NCI-H1436 treated with DMSO at 0.1 percent for 48 hours (cell line): ENCODE measurements around the gene PDLIM5.
"Not testable (repeated sequence)": the region's sequence is repeated elsewhere in the genome, so short reads cannot be mapped to it uniquely, and the experiment has no call there.

Source experiments
- DNase-seq: peaks from one replicate; lab custom pipeline; 2025; lab: John Stamatoyannopoulos, UW

Gene PDLIM5

DNA sequence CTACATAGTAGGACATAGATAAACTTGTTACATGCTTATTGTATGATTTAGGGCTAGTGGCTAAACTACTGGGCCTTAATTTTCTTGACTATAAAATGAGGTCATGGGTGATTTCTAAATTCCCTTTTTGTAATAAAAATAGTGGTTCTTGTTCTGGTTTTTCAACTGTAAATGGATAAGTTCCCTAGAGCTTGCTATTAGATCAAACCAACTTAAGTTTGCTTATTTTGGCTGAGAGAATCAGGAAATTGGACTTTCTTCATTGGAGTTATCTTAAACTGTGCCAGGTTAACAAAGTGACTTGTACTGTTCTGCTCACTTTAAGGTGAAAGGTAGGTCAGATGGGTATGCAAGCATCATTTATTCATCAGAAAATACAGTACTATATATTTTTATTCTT is 78.3 kb downstream of the PDLIM5 start:
- no peak for DNase-seq

DNA sequence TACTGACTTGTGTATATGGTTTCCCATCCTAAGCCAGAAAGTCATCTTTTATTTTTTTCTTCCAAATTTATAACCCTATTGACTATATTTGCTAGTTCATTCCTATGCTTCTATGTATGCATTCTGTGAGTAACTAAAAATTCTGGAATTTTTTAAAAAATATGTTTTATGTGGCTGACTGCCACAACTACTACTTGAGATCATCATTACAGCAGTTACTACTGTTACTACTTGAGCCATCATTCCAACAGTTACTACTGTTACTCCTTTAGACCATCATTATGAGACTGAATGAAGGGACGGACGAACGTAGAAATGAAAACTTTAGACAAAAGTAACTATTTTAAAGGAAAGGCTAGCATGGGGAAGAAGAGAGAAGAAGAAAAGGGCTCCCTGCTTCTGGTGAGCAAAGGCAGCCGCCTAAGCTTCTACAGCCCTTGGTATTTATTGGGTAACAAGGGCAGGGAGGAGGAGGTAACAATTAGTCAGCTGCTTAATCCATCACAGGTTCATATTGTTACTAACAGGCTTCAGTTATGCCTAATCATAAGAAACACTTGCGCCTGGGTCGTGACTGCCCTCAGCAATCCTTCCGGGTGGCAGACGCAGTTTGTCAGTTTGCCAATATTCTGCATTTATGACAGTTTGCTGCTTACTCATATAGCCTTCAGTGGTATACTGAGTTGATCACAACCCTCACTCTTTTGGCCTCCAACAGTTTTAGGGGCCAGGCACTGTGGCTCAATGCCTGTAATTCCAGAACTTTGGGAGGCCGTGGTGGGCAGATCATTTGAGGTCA is 80.4 kb downstream of the PDLIM5 start:
- no peak for DNase-seq

DNA sequence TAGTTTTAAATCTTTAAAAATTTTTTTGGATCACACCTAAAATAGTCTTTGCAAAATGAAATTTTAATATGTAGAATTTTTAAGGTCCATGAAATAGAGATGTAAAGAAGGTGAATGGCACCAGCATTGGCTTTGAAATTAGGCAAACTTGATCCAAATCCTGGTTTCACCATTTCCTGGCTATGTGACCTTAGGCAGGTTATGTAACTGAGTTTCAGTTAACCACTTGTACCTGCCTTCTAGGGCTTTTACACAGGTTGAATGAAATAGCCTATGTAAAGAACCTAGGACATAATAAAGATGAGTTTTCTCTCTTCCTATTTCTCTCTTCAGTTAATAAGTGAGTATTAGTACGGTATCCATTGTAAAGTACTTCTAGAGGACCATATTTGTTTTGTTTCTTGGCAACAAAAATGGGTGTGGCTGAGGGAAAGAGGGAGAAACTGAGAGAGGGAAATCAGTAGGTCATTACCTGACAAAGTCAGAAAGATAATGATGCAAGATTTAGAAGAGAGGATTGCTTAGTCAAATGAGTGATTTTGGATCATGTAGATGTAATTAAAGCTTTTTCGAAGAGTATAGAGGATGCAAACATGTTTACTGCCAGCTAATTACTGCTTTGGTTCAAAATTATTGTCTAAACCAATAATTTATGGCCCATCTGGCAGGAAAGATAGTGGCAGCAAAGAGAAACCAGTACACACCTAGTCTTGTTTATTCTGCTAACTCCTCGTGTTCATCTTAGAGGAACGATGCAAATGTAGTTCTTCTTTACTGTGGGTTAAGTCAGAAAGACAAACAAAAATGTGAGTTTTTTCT is 81.9 kb downstream of the PDLIM5 start:
- no peak for DNase-seq

DNA sequence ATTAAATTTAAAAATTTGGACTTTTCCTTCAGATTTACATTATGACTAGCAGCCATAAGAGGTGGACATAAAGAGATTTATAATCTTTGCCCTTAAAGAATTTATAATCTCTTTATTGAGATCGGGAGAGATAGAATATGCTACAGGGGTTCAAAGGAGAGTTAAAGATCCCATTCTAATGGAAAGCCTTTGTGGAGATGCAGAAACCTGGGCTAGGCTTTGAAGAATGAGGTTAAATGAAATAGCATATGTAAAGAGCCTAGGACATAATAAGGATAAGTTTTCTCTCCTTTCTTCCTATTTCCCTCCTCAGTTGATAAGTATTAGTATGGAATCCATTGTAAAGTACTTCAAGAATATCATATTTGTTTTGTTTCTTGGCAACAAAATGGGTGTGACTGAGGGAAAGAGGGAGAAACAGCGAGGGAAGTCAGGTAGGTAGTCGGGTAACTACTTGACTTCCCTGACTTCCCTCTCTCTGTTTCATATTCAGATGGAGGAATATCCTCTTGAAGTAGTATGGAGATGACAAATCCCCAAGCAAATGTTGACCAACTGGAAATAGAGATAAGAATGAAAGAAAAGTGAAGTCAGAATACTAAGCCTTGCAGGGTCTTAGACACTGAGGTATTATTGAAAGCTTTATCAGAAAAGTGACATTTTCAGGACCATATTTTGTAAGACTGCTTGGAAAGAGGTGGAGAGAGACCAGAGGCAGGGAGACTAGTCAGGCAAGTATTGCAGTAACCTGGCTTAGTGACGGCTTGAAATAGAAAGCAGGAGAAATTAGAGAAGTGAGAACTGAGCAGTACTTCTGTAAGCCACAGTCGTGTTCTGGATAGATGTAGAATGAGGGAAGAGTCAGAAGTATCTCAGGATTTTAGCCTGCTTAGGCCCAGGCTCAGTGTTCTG is 82.9 kb downstream of the PDLIM5 start:
- no peak for DNase-seq

DNA sequence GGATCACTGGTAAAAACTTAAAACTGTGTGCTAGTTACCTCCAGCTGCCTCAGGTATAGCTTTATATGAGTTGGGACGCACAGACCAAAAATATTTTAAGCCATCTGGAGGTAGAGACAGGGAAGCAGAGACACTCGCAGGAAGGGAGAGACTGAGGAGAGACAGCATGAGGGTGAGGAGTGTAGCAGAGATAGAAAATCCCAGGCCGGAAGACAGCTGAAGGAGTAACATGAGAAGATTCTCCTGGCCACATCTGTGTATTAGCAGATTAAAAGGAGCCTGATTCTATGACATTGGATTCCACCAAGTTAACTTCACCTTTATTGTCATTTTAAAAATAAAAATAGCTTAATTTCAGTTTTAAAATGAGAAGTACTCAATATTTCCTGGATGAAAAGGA is 84.3 kb downstream of the PDLIM5 start:
- no peak for DNase-seq

DNA sequence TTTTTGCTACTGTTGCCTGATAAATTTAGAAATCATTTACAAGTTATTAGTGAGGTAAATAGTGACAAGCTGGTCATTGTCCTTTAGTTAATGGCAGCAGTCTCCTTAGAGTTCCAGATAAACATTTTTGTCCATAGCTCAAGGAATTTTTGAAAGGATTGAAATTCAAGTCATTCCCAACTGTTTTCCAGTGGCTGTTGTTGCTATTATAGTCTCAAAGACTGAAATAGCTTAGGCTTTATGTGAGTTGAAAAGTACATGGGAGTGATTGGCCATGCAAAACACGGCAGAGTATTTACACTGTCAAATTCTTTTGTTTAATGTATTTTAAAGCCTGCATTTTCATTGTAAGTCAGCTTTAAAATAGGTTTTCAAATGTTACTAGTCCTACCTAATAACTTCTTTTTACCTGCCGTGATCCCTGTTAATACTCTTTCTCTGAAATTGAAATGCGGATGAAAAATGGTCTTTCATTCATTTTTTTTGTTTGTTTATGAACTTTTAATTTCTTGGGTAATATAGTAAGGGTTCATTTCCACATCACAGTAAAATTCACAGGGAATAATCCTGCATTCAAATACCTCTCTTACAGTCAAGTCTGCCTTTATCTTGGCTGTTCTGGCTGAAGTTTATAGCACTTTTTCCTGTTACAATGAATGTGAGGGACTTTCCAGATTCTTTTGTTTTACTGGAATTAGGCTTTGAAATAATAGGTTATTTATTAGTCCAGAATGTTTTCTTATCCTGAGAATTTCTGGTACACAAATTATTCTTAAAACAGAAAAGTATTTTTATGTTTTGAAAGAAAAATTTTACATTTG is 85.1 kb downstream of the PDLIM5 start:
- DNase-seq, result no peak

DNA sequence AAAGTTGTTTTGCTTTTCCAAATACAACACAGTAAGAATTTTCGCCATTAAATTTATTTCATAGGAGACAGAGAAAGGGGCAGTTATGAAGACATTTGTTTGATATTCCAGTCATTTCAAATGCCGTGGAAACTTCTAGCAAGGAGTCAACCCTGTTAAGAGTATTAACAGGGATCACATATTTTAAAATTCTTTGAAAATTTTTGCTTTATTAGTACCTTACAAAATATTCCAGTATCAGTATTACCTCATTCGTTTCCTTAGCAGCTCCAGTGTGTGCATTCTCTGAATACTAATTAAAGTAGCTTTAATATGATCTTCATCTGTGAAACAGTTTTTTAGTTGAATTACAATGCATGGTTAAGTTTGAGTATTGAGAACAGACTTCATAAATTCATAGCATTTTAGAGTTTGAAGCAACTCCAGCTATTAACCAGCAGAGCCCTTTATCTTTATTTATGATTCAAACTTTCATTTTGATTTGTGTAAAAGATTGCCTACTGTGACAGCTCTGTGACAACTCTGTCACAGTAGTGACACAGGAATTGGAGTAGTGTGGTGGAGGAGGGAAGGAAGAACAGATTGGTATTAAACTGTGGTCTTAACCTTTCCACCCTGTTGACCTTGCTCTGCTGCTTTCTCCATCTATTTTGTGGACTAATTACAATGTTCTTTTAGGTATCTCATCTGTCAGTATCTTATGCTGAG is 86.3 kb downstream of the PDLIM5 start:
- DNase-seq, result no peak

DNA sequence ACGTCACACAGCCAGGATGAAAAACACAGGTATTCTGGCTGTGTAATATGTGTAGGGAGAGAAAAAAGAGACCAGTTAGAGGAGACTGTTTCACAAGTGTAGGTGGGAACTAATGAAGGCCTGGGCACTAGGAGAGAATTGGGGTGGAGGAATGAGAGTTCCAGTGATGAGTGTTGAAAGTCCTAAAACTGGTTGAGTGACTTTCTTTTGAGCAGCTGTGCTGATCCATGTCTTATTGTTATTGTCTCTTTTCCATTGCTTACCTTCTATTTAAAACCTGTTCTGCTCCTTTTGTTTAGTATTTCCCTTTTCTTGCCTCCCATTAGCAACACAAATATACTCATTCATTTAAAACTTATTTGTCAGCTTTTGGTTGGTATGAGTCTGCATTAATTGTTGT is 88.7 kb downstream of the PDLIM5 start:
- no peak for DNase-seq

DNA sequence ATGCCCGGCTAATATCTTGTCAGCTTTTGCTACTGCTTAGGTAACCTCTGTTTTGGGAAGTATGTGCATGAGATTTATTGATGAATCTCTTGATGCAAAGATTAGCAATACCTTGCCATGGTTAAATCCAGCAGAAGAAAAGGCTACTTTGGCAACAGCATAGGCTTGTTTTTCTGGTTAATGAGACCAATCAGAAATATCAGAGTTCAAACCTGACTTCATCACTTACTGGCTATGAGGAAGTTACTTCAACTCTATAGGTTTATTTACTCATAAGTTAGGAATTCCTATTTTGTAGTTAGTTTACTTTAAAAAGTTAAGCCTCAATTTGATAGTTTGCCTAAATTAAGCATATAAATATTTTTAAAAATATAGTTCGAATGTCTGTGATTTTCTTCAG is 93.1 kb downstream of the PDLIM5 start:
- no peak for DNase-seq

DNA sequence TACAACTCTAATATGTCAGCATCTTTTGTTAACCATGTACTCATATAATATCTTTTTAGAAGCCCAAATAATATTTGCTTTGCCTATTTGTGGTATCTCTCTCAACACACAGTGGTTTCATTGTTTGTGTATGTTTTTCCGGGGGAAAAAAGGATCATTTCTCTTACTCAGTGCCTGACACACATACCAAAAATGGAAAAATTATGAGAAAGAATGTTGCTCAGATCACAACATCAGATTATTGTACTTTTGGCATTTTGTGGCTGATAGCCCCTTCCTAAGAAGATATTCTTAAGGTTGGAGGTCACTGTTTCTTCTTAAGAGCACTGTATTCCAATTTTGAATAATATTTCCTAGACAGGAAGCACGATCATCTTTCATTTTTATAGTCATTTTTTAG is 93.6 kb downstream of the PDLIM5 start:
- no peak for DNase-seq

DNA sequence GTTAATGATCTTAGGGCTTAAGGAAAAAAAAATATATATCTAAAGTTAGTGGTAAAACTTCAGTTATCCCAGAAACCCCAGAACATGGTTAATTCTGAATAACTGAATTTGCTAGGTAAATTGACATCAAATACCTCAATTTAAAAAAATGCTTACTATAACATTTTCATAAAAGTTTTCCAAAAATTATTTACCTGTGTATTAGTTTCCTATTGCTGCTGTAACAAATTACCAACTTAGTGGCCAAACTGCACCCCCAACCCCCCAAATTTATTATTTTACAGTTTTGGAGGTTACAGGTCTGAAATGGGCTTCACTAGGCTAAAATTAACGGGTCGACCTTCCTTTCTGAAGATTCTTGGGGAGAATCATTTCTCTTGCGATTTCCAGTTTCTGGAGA is 95.2 kb downstream of the PDLIM5 start:
- no peak for DNase-seq

DNA sequence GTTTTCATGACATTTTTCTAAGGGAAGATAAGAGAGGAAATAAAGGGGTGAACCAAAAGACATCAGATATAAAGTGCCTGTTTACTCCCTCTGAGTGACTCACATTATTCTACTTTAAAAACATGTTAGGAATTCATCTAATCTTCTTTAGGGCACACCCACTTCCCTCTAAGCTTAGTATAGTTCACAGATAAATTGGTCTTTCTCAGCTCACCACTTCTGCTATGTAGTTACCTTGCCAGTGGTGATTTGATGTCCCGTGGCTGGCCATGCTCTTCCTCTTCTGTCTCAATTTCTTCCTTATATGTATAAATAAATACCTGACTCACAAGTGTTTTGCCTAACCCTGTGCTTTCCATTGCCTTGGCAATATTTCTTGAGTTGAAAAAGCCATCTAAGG is 96.8 kb downstream of the PDLIM5 start:
- DNase-seq, result no peak

DNA sequence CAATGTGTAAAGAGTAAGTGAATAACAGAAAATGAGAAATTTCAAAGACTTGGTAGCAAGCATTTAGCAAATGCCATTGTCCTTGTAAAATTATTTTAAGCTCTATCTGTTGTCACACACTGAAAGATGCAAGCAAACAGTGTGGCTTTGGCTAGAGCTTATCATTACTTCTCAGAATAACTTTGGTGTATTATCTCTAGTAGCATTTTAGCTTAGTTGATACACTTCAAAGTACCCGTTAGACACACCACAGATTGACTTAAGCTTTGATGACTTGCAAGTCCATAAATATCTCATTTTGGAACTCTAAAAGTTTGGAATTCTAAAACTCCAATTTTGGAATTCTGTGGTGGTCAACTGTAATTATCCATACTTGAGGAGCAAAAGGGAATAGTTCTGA is 98.6 kb downstream of the PDLIM5 start:
- DNase-seq, result no peak

DNA sequence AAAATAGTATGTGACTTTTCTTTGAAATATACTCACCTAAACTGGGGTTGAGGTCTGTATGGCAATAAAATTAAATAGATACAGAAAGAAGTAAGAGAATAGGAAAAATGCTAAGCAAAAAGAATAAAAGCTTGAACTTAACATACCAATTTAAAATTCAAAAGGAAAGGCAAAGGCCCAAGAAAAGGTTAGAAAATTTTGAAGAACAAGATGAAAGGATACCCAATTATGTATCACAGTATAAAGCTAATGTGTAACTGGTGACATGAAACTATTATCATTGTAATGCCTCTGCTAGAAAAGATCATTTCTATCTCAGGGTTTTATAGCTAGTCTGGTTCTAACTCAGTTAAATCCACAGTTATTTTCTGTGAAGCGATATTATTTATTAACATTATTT is 99.1 kb downstream of the PDLIM5 start:
- no peak for DNase-seq

DNA sequence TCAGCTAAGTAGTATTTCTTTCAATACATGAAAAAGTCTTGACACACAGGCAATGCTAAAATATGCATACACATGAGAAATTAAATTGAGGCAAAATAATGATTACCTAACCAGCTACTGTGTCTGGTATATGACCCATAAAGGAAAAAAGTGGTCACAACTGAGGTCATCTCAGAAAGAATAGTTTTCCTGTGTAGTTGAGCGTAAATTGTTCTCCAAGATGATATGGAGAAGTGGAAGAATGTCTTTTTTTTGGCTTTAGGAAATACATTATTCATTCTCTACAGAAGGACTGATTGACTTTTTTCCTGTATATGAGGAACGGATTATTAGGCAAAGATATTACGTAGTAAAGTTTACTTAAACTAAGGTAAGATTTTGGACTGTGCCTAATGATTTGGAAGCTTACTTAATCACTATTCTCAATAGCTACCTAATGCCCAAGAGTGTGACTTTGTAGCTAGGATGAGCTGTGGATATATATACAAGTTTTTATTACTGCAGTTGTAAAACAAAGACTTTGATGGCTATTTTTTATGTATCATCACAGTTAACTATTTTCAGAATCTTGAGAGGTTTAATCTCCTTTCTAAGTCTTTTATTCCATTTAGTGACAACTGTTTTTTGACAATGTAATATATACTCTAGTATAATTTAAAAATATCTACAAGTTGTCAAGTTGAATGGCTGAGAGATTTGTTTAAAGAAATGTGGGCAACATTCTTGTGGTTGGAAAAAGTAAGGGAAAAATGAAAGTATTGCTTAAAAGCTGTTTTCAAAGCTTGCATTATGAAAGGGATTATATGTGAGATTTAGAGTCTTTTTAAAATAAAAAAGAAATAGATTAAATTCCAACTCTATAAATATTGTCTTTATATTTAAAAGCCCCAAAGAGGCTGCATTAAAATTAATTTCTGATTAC is 100.2 kb downstream of the PDLIM5 start:
- DNase-seq, result no peak

DNA sequence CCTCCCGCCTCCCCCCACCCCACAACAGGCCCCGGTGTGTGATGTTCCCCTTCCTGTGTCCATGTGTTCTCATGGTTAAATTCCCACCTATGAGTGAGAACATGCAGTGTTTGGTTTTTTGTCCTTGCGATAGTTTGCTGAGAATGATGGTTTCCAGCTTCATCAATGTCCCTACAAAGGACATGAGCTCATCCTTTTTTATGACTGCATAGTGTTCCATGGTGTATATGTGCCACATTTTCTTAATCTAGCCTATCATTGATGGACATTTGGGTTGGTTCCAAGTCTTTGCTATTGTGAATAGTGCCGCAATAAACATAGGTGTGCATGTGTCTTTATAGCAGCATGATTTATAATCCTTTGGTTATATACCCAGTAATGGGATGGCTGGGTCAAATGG is 104.3 kb downstream of the PDLIM5 start:
- not testable (repeated sequence) for DNase-seq

DNA sequence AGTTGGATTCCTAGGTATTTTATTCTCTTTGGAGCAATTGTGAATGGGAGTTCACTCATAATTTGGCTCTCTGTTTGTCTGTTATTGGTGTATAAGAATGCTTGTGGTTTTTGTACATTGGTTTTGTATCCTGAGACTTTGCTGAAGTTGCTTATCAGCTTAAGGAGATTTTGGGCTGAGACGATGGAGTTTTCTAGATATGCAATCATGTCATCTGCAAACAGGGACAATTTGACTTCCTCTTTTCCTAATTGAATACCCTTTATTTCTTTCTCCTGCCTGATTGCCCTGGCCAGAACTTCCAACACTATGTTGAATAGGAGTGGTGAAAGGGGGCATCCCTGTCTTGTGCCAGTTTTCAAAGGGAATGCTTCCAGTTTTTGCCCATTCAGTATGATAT is 105.9 kb downstream of the PDLIM5 start:
- not testable (repeated sequence) for DNase-seq

DNA sequence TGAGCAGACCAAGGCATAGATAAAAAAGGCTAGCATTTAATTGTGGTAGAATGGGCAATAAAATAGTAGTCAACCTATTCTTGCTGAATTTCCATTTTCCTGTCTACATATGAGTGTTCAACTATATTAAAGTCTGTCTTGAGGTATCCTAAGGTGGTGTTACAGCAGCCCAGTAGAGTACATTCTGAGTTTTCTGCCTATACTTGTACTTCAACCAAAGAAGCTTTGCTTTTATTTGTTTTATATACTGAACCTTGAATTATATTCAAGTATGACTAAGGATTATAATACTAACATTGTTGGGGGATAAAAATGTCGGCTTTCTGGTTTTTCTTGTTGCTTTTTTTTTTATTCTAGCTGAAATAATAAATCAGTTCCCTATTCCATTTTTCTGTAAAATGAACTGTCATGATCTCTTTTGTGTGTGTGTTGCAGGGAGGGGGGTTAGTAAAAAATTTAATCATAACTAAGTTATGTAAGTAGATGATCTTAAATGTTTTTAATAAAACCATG is 106.7 kb downstream of the PDLIM5 start:
- no peak for DNase-seq

DNA sequence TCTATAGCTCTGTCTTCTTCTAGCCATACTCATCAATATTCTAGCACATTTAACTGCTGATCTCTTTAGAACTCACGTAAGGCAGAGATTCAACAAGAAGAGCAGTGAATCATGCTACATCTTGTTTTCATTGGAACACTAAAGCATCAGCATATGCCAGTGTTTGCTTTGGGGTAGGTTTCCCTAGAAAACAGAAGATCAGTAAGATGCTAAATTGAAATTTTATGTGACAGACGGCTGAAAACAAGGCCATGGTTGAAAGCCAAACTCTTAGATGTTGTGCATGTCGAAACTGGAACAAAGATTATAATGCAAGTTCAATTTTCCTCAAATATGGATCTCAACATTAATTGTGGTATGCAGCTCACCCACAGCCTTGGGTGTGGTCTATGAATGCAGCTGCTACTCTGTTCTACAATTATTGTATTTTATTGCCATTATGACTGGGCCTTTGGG is 107.6 kb downstream of the PDLIM5 start:
- DNase-seq, result no peak
